ENCODE data around the gene GTF3C4.

GRCh38 chr9:132663117-132663516 lies 7.1 kb upstream of the GTF3C4 start:
- no peak for TF ChIP-seq SUZ12 (IDR thresholded peaks at IDR 0.05; ENCODE audit: extremely low read depth, insufficient read depth, insufficient read length)
- no peak for TF ChIP-seq YY1 (IDR thresholded peaks at IDR 0.05; ENCODE audit: insufficient read depth, insufficient read length)
- no peak for TF ChIP-seq ZNF274 (IDR thresholded peaks at IDR 0.05; ENCODE audit: low read depth, low read length)
